Measurements from ENCODE around the gene HSD3B2.

GRCh38 chr1:119390526-119390925 is 24.4 kb upstream of the HSD3B2 start:
- TF ChIP-seq, protein P1, sequence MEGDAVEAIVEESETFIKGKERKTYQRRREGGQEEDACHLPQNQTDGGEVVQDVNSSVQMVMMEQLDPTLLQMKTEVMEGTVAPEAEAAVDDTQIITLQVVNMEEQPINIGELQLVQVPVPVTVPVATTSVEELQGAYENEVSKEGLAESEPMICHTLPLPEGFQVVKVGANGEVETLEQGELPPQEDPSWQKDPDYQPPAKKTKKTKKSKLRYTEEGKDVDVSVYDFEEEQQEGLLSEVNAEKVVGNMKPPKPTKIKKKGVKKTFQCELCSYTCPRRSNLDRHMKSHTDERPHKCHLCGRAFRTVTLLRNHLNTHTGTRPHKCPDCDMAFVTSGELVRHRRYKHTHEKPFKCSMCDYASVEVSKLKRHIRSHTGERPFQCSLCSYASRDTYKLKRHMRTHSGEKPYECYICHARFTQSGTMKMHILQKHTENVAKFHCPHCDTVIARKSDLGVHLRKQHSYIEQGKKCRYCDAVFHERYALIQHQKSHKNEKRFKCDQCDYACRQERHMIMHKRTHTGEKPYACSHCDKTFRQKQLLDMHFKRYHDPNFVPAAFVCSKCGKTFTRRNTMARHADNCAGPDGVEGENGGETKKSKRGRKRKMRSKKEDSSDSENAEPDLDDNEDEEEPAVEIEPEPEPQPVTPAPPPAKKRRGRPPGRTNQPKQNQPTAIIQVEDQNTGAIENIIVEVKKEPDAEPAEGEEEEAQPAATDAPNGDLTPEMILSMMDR (IDR thresholded peaks at IDR 0.05 in 8 of 11, conservative IDR thresholded peaks at IDR 0.05 in 3 of 11): no peak
- no peak for TF ChIP-seq POLR2A (IDR thresholded peaks at IDR 0.05)
- no peak for TF ChIP-seq POLR2AphosphoS5 (IDR thresholded peaks at IDR 0.05)
